Measurements from ENCODE around the gene ERMARD.

- TF ChIP-seq, protein P1, sequence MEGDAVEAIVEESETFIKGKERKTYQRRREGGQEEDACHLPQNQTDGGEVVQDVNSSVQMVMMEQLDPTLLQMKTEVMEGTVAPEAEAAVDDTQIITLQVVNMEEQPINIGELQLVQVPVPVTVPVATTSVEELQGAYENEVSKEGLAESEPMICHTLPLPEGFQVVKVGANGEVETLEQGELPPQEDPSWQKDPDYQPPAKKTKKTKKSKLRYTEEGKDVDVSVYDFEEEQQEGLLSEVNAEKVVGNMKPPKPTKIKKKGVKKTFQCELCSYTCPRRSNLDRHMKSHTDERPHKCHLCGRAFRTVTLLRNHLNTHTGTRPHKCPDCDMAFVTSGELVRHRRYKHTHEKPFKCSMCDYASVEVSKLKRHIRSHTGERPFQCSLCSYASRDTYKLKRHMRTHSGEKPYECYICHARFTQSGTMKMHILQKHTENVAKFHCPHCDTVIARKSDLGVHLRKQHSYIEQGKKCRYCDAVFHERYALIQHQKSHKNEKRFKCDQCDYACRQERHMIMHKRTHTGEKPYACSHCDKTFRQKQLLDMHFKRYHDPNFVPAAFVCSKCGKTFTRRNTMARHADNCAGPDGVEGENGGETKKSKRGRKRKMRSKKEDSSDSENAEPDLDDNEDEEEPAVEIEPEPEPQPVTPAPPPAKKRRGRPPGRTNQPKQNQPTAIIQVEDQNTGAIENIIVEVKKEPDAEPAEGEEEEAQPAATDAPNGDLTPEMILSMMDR (IDR thresholded peaks at IDR 0.05), result no peak
- TF ChIP-seq POLR2A (IDR thresholded peaks at IDR 0.05), result no peak
Measured at GRCh38 chr6:169724494-169725124, 26.8 kb upstream of the ERMARD start, which contains the start of gene PHF10.
